Thoracic aorta (tissue), 2 donors: Measurements from ENCODE around the gene AZGP1. TPM values are rescaled to one million over a fixed set of nuclear protein-coding genes. Genes with fewer than 3 reads are reported as not detected.
"Not testable (repeated sequence)": the region's sequence is repeated elsewhere in the genome, so short reads cannot be mapped to it uniquely, and the experiment has no call there.

Source experiments
- ATAC-seq: fragments of 150-250 bp; one replicate; pipeline ENCODE4 v1.8.0; 2017; ENCODE audit warnings: low read depth; ENCODE audit not compliant: insufficient number of reproducible peaks, low FRiP score
- DNase-seq: peaks from one replicate; pipeline ENCODE4 v3.0.0-alpha.2; 2020; ENCODE audit warnings: low spot score
- H3K27ac ChIP-seq, 2 donors: fragments of 200-600 bp; sonication (generic); 1 replicate in 1 of 2; 2 replicates in 1 of 2; pipeline ENCODE4 v1.5.1; 2016; ENCODE audit warnings: mild to moderate bottlenecking in 2 of 2, moderate library complexity in 2 of 2
- H3K27me3 ChIP-seq: fragments of 200-600 bp; sonication (generic); replicated peaks from 2 replicates; pipeline ENCODE4 v1.6.0; 2016; ENCODE audit warnings: mild to moderate bottlenecking; ENCODE audit not compliant: insufficient read depth
- H3K36me3 ChIP-seq: fragments of 200-600 bp; sonication (generic); one replicate; pipeline ENCODE4 v1.5.1; 2016
- H3K4me1 ChIP-seq, 2 donors: fragments of 200-600 bp; sonication (generic); 1 replicate in 1 of 2; 2 replicates in 1 of 2; pipeline versions ENCODE4 v1.5.1 to v1.6.0; 2016; ENCODE audit warnings: low read depth in 2 of 2, mild to moderate bottlenecking in 1 of 2; ENCODE audit not compliant: control insufficient read depth in 1 of 2
- H3K4me3 ChIP-seq: fragments of 200-600 bp; sonication (generic); 2 replicates; pipeline ENCODE4 v1.5.1; 2016; ENCODE audit warnings: mild to moderate bottlenecking
- H3K9me3 ChIP-seq: fragments of 200-600 bp; sonication (generic); 2 replicates; pipeline ENCODE4 v1.5.1; 2016
- total RNA-seq, 2 donors: library from RNA; depleted of rRNA; stranded (reverse); fragments of >200 nt; gene quantifications; one replicate each; pipeline versions ENCODE4 v1.1.0 to v1.2.3, GENCODE V29; 2016
- TF ChIP-seq, protein P1 (sequence below): fragments of 200-600 bp; sonication (generic); IDR thresholded peaks from one replicate; pipeline ENCODE4 v1.5.1; 2019; ENCODE audit warnings: antibody characterized with exemption

The AZGP1 gene
- total RNA-seq, 2 donors from 2014 or later: 2.3 TPM; not detected in 1

DNA sequence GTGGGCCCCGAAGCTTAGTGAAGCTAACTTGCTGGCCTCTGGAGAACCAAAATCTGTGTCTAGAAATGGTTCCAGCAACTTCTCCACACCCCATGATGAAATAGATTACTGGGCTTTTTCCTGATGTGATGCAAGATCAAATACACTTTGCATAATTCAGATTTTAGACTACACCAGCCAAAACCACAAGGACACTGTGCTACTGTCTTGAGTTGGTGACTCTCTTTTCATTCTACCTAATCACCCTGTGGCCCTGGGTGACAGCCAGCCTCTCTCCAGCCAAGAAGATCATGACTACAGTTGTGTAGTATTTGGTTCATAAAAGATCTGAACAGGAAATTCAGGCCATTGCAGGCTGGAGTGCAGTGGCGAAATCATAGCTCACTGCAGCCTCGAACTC lies 22.2 kb downstream of the AZGP1 start:
- no peak overlapping the region for H3K27ac ChIP-seq
- no peaks in the 10 kb centered on the region for H3K4me1 ChIP-seq
- H3K9me3 ChIP-seq: no peaks in the 10 kb centered on the region
- no peaks in the 10 kb centered on the region for H3K36me3 ChIP-seq
- DNase-seq: no peak
- H3K27me3 ChIP-seq: no peaks in the 10 kb centered on the region
- TF ChIP-seq, protein P1, sequence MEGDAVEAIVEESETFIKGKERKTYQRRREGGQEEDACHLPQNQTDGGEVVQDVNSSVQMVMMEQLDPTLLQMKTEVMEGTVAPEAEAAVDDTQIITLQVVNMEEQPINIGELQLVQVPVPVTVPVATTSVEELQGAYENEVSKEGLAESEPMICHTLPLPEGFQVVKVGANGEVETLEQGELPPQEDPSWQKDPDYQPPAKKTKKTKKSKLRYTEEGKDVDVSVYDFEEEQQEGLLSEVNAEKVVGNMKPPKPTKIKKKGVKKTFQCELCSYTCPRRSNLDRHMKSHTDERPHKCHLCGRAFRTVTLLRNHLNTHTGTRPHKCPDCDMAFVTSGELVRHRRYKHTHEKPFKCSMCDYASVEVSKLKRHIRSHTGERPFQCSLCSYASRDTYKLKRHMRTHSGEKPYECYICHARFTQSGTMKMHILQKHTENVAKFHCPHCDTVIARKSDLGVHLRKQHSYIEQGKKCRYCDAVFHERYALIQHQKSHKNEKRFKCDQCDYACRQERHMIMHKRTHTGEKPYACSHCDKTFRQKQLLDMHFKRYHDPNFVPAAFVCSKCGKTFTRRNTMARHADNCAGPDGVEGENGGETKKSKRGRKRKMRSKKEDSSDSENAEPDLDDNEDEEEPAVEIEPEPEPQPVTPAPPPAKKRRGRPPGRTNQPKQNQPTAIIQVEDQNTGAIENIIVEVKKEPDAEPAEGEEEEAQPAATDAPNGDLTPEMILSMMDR: no peak
- H3K4me3 ChIP-seq: no peak overlapping the region
- no peak for ATAC-seq

DNA sequence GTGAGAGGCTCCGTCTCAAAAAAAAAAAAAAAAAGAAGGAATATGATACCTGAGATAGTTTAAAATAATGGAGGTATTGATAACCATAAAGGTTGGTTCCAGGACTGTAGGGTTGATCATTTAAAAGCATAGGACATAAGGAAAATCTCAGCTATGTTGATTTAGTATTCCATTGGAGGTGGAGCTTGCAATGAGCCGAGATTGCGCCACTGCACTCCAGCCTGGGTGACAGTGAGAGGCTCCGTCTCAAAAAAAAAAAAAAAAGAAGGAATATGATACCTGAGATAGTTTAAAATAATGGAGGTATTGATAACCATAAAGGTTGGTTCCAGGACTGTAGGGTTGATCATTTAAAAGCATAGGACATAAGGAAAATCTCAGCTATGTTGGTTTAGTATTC lies 23.2 kb downstream of the AZGP1 start:
- H3K36me3 ChIP-seq, H3K27ac ChIP-seq, ATAC-seq, H3K27me3 ChIP-seq, H3K4me1 ChIP-seq, DNase-seq, H3K4me3 ChIP-seq, H3K9me3 ChIP-seq: not testable (repeated sequence)

DNA sequence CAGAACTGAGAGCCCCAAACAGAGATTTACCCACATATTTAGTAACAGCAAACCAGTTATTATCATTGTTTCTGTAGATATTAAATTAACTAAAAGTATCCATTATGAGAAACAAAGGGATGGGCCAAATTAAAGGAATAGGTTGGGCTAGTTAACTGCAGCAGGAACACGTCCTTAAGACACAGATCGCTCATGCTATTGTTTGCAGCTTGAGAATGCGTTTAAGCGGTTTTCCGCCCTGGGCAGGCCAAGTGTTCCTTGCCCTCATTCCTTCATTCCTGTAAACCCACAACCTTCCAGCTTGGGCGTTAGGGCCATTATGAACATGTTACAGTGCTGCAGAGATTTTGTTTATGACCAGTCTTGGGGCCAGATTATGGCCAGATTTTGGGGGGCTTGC lies 25.0 kb downstream of the AZGP1 start:
- H3K36me3 ChIP-seq, DNase-seq, H3K4me3 ChIP-seq, H3K27ac ChIP-seq, H3K4me1 ChIP-seq, H3K9me3 ChIP-seq, H3K27me3 ChIP-seq, ATAC-seq: not testable (repeated sequence)

DNA sequence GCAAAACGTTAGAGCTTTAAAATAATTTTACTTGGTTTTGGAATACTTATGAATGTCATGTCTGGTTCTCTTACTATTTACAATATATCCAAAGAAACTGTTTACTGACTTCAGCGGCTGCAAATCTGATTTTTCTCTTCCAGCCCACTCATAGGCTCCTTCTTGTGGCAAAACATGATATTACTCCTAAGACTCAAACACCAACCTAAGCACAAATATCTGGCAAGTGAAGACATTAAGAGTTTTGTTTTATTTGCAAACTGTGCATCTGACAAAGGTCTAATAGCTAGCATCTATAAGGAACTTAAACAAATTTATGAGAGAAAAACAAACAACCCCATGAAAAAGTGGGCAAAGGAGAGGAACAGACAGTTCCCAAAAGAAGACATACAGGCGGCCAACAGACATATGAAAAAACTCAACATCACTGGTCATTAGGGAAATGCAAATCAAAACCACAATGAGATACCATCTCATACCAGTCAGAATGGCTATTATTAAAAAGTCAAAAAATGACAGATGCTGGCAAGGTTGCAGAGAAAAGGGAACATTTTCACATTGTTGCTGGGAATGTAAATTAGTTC lies 26.1 kb downstream of the AZGP1 start:
- Histone ChIP-seq H3K4me3 (no peak overlapping the region), H3K9me3 (no peaks in the 10 kb centered on the region), H3K27ac (no peak overlapping the region), H3K27me3 (no peaks in the 10 kb centered on the region), H3K4me1 (no peaks in the 10 kb centered on the region), H3K36me3 (no peaks in the 10 kb centered on the region)
- TF ChIP-seq, protein P1: no peak
- ATAC-seq (no peak), DNase-seq (no peak)

DNA sequence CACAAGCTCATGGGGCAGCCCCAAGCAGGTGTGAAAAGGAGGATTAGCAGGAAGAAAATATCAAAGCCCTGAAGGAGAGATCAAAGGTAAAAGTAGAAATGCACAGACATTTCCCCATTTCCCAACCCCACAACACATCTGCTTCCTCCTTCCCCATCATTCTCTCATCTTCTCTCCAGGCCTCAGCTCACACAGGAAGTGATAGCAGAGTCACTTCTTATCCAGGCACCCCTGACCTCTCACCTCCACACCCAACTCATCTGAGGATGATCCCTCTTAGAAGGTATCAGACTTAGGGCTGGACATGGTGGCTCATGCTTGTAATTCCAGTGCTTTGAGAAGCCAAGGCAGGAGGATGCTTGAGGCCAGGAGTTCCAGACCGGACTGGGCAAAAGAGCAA lies 28.2 kb downstream of the AZGP1 start:
- H3K4me1 ChIP-seq: no peaks in the 10 kb centered on the region
- H3K4me3 ChIP-seq: no peak overlapping the region
- no peaks in the 10 kb centered on the region for H3K36me3 ChIP-seq
- ATAC-seq: no peak
- H3K27ac ChIP-seq: no peak overlapping the region
- H3K27me3 ChIP-seq: no peaks in the 10 kb centered on the region
- no peaks in the 10 kb centered on the region for H3K9me3 ChIP-seq
- no peak for DNase-seq
- TF ChIP-seq, protein P1: no peak

DNA sequence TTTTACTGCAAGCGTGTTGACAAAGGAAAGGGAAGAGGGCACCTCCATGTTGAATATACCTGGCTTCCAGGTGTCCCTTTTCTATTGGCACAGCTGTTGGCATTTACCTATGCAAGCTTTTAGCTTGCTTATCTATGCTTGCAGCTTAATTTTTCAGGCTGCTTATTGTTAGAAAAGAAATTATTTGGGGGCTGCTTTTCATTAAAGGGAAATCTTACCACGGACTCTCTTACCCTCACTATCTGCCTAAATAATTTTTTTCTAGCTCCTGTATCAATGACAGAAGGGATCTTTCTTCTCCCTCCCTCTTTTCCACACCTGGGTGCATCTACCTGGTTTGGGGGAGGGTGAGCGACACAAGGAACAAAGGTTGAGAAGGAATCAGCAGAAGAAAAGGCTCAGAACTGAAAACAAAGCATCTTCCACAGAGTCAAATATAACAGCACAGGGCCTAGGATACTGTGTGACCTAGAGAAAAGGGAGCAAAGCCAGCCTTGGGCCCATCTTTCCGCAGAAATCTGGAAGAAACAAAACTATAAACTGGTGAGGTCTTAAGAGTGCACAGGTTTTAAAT lies 31.2 kb downstream of the AZGP1 start:
- H3K9me3 ChIP-seq: no peaks in the 10 kb centered on the region
- no peaks in the 10 kb centered on the region for H3K27me3 ChIP-seq
- ATAC-seq (no peak), DNase-seq (no peak)
- TF ChIP-seq, protein P1: no peak
- no peak overlapping the region for H3K27ac ChIP-seq
- no peaks in the 10 kb centered on the region for H3K4me1 ChIP-seq
- no peak overlapping the region for H3K4me3 ChIP-seq
- H3K36me3 ChIP-seq: no peaks in the 10 kb centered on the region
